ENCODE measurements around the gene SUCLA2.

- no peak for TF ChIP-seq EZH2phosphoT487 (IDR thresholded peaks at IDR 0.05; ENCODE audit: insufficient read depth, low read depth)
- no peak for TF ChIP-seq EZH2 (IDR thresholded peaks at IDR 0.05; ENCODE audit: insufficient read depth, poor library complexity, severe bottlenecking)
These were observed 17.6 kb upstream of the SUCLA2 start for GRCh38 chr13:48018637-48019036.

Data from GM23248 (cell line).